ENCODE measurements around the gene DNPEP.

GRCh38 chr2:219419331-219420197 is 31.9 kb upstream of the DNPEP start:
- TF ChIP-seq, protein P1, sequence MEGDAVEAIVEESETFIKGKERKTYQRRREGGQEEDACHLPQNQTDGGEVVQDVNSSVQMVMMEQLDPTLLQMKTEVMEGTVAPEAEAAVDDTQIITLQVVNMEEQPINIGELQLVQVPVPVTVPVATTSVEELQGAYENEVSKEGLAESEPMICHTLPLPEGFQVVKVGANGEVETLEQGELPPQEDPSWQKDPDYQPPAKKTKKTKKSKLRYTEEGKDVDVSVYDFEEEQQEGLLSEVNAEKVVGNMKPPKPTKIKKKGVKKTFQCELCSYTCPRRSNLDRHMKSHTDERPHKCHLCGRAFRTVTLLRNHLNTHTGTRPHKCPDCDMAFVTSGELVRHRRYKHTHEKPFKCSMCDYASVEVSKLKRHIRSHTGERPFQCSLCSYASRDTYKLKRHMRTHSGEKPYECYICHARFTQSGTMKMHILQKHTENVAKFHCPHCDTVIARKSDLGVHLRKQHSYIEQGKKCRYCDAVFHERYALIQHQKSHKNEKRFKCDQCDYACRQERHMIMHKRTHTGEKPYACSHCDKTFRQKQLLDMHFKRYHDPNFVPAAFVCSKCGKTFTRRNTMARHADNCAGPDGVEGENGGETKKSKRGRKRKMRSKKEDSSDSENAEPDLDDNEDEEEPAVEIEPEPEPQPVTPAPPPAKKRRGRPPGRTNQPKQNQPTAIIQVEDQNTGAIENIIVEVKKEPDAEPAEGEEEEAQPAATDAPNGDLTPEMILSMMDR (IDR thresholded peaks at IDR 0.05): no peak
- TF ChIP-seq POLR2A (IDR thresholded peaks at IDR 0.05): no peak

Measured in thyroid gland (tissue), 4 donors.